C4-2B (cell line): ENCODE results near the gene CYP2A6.
"Not testable (repeated sequence)": the region's sequence is repeated elsewhere in the genome, so short reads cannot be mapped to it uniquely, and the experiment has no call there.

ENCODE experiments used
- H3K27ac ChIP-seq: fragments of 450-650 bp; 2 replicates; pipeline ENCODE4 v1.5.1; 2017
- CTCF ChIP-seq: fragments of 450-650 bp; conservative IDR thresholded peaks from 2 replicates; pipeline ENCODE4 v1.5.1; 2017; ENCODE audit warnings: mild to moderate bottlenecking
- ZFX ChIP-seq: fragments of 450-650 bp; IDR thresholded peaks from 2 replicates; pipeline ENCODE4 v1.6.1; 2017

Gene CYP2A6

GRCh38 chr19:40872209-40872608 lies 22.0 kb upstream of the CYP2A6 start:
- no peak overlapping the region for H3K27ac ChIP-seq
- TF ChIP-seq ZFX = no peak

GRCh38 chr19:40867701-40868100 lies 17.5 kb upstream of the CYP2A6 start:
- H3K27ac ChIP-seq = no peak overlapping the region
- TF ChIP-seq CTCF (no peak), ZFX (no peak)

- H3K27ac ChIP-seq = not testable (repeated sequence)
These were observed 14.7 kb upstream of the CYP2A6 start for GRCh38 chr19:40864739-40865496.

- TF ChIP-seq CTCF = no peak
- TF ChIP-seq ZFX = no peak
- H3K27ac ChIP-seq = no peak overlapping the region
These were observed 12.5 kb upstream of the CYP2A6 start for GRCh38 chr19:40862785-40863184.

GRCh38 chr19:40862333-40862732 lies 12.1 kb upstream of the CYP2A6 start:
- no peak for TF ChIP-seq ZFX
- no peak for TF ChIP-seq CTCF

GRCh38 chr19:40858109-40858508 lies 7.9 kb upstream of the CYP2A6 start:
- H3K27ac ChIP-seq = no peak overlapping the region
- TF ChIP-seq ZFX (no peak), CTCF (no peak)

More at GRCh38 chr19:40862333-40862732, 12.1 kb upstream of the CYP2A6 start:
- no peak overlapping the region for H3K27ac ChIP-seq

- not testable (repeated sequence) for H3K27ac ChIP-seq
These were observed 2.4 kb upstream of the CYP2A6 start for GRCh38 chr19:40852467-40853152.

- not testable (repeated sequence) for H3K27ac ChIP-seq
These were observed 3.5 kb downstream of the CYP2A6 start for GRCh38 chr19:40846722-40847121.

- not testable (repeated sequence) for H3K27ac ChIP-seq
These were observed 6.6 kb downstream of the CYP2A6 start for GRCh38 chr19:40843653-40844052.

GRCh38 chr19:40842997-40843652 lies 7.1 kb downstream of the CYP2A6 start:
- H3K27ac ChIP-seq = not testable (repeated sequence)

GRCh38 chr19:40842012-40842411 lies 8.2 kb downstream of the CYP2A6 start:
- H3K27ac ChIP-seq = not testable (repeated sequence)

- H3K27ac ChIP-seq = not testable (repeated sequence)
These were observed 11.8 kb downstream of the CYP2A6 start for GRCh38 chr19:40838477-40838876.
